Esophagus muscularis mucosa (tissue), 4 donors: ENCODE measurements around the gene FGD1. TPM values are rescaled to one million over a fixed set of nuclear protein-coding genes. Genes with fewer than 3 reads are reported as not detected.
"Not testable (repeated sequence)": the region's sequence is repeated elsewhere in the genome, so short reads cannot be mapped to it uniquely, and the experiment has no call there.

ENCODE experiments used
- DNase-seq: peaks from one replicate; pipeline ENCODE4 v3.0.0-alpha.2; 2017; ENCODE audit errors: extremely low spot score
- H3K27ac ChIP-seq, 4 donors: fragments of 200-600 bp; sonication (generic); replicated peaks in 1 of 4; 1 replicate in 3 of 4; 2 replicates in 1 of 4; pipeline ENCODE4 v1.5.1; 2016 to 2019; ENCODE audit warnings: mild to moderate bottlenecking in 1 of 4
- H3K27me3 ChIP-seq, 4 donors: fragments of 200-600 bp; sonication (generic); one replicate each; pipeline versions ENCODE4 v1.5.1 to v1.6.0; 2016 to 2019
- H3K36me3 ChIP-seq, 4 donors: fragments of 200-600 bp; sonication (generic); one replicate each; pipeline ENCODE4 v1.5.1; 2016 to 2019
- H3K4me1 ChIP-seq, 4 donors: fragments of 200-600 bp; sonication (generic); one replicate each; pipeline ENCODE4 v1.5.1; 2016 to 2019
- H3K4me3 ChIP-seq, 4 donors: fragments of 200-600 bp; sonication (generic); 1 replicate in 2 of 4; 2 replicates in 2 of 4; pipeline ENCODE4 v1.5.1; 2016 to 2019; ENCODE audit warnings: mild to moderate bottlenecking in 4 of 4, moderate library complexity in 1 of 4
- H3K9me3 ChIP-seq, 4 donors: fragments of 200-600 bp; sonication (generic); 1 replicate in 3 of 4; 2 replicates in 1 of 4; pipeline ENCODE4 v1.5.1; 2016 to 2019
- EP300 ChIP-seq: sonication (generic); formaldehyde crosslinking; IDR thresholded peaks from one replicate; pipeline ENCODE4 v1.6.1; 2017; ENCODE audit warnings: antibody characterized with exemption
- POLR2A ChIP-seq: fragments of 450-650 bp; IDR thresholded peaks from one replicate; pipeline ENCODE4 v1.6.1; 2017; ENCODE audit warnings: antibody characterized with exemption, moderate library complexity, mild to moderate bottlenecking, low read depth
- POLR2AphosphoS5 ChIP-seq, 2 donors: sonication (generic); formaldehyde crosslinking; IDR thresholded peaks; one replicate each; pipeline ENCODE4 v1.6.1; 2017; ENCODE audit warnings: antibody characterized with exemption in 2 of 2
- WGBS: methylation state at CpG from one replicate; pipeline ENCODE4 v1.1.5; 2018; 5-methylcytosine and 5-hydroxymethylcytosine counted together
- intact Hi-C: fragments of 100-400 bp; cut with DNase I; formaldehyde crosslinking; loops from one replicate; pipeline ENCODE4 v1.15.1; 2023
- total RNA-seq, 4 donors: library from RNA; depleted of rRNA; stranded (reverse); fragments of >200 nt; gene quantifications; one replicate each; pipeline versions ENCODE4 v1.1.0 to v1.2.1, GENCODE V29; 2016
- TF ChIP-seq, protein P1 (sequence below), 3 experiments: fragments of 200-600 bp in 2 of 3; fragments of 450-650 bp in 1 of 3; sonication (generic) in 2 of 3; IDR thresholded peaks; one replicate each; pipeline ENCODE4 v1.5.1; 2017 to 2019; ENCODE audit warnings: antibody characterized with exemption in 3 of 3, mild to moderate bottlenecking in 2 of 3, moderate library complexity in 1 of 3

Gene FGD1
- total RNA-seq, 4 donors from 2014 or later, result 3.7 to 11.4 (median 6.3) TPM

DNA sequence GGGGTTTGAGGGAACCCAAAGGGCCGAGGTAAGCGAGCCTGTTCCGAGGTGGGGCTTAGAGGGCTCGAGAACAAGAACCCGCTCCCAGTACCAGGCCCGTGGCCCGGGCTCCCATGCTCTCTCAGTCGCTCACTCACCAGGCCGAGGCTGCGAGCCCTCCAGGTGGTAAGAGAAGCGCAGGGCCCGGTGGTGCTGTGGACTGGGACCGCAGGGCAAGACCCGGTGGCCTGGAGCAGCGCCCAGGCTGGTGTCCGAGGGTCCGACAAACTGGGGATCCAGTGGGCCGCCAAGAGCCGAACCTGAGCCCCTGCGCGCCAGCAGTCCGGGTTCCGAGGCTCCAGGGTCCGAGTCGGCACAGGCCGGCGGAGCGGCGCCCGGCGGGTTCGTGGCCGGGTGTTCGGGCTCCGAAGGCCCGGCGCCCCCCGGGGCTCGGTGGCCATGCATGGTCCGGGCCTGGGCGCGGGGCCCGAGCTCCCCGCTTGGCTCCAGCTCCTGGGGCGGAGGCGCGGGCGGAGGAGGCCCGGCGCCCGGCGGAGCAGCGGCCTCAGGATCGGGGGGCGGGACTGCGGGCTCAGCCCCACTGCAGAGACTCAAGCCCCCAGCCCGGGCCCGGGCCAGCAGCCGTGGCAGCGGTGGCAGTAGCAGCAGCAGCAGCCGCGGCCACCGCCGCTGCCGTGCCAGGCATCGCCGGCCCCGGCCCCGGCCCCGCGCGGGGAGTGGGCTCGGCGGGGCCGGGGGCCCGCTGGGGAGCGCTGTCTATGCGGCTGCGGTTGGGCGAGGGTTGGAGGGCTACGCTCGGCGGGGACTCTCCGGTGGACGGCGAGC is 833 bp downstream of the FGD1 start:
- Histone ChIP-seq H3K27me3 (no peaks in the 10 kb centered on the region), H3K27ac (peak overlapping the region; percentile 78 to 84 (median 80)), H3K9me3 (no peaks in the 10 kb centered on the region), H3K4me1 (peaks cover 2 to 35% (median 30%) of the 10 kb centered on the region in 4 donors), H3K4me3 (peak overlapping the region; percentile 65 to 74 (median 68)), H3K36me3 (no peaks in the 10 kb centered on the region)
- WGBS, result 41% methylated on average over 50 of the region's 86 CpGs
- intact Hi-C loops, result no loop called here
- no peak for DNase-seq
- TF ChIP-seq, protein P1, sequence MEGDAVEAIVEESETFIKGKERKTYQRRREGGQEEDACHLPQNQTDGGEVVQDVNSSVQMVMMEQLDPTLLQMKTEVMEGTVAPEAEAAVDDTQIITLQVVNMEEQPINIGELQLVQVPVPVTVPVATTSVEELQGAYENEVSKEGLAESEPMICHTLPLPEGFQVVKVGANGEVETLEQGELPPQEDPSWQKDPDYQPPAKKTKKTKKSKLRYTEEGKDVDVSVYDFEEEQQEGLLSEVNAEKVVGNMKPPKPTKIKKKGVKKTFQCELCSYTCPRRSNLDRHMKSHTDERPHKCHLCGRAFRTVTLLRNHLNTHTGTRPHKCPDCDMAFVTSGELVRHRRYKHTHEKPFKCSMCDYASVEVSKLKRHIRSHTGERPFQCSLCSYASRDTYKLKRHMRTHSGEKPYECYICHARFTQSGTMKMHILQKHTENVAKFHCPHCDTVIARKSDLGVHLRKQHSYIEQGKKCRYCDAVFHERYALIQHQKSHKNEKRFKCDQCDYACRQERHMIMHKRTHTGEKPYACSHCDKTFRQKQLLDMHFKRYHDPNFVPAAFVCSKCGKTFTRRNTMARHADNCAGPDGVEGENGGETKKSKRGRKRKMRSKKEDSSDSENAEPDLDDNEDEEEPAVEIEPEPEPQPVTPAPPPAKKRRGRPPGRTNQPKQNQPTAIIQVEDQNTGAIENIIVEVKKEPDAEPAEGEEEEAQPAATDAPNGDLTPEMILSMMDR (IDR thresholded peaks at IDR 0.05), result no peak
- no peak for TF ChIP-seq POLR2AphosphoS5 (IDR thresholded peaks at IDR 0.05)
- TF ChIP-seq POLR2A, result no peak
- no peak for TF ChIP-seq EP300

DNA sequence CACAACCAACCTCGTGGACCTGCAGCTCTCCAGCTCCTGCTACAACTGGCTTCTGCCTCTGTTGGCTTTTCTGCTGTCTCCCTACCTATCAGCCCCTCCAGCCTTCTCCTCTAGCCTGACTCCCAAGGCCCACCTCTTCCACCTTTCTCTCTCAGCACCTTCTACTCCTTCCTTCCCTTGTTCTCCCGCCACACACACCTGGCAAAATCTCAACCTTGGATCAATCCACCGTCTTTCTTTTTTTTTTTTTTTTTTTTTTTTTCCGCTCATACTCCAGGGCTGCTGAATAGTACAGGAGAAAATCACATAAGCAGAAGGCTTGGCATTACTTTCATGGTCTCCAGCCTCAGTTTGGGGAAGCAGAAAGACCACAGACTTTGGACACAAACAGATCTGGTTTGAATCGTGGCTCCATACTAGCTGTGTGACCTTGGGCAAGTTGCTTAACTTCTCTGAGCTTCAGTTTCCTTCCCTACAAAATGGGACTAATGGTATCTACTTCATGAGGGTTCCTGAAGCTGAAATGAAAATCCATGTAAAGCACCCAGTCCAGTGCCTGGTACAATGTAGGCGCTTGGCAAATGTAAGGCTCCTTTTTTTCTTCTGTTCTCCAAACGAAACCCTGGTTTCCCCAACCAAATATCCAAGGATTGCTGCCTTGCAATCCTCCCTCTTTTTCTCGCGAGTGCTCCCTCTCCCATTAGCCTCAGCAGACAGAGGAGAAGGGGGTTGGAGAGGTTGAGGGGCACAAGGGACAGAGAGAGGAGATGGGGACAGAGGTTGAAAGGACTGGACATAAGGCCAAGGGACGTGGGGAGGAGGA is 1.7 kb downstream of the FGD1 start:
- H3K4me1 ChIP-seq, result peaks cover 2 to 35% (median 30%) of the 10 kb centered on the region in 4 donors
- peak overlapping the region; percentile 78 to 84 (median 80) for H3K27ac ChIP-seq
- no peak for TF ChIP-seq EP300
- TF ChIP-seq POLR2A, result no peak
- TF ChIP-seq, protein P1 (IDR thresholded peaks at IDR 0.05), result no peak
- TF ChIP-seq POLR2AphosphoS5 (IDR thresholded peaks at IDR 0.05), result no peak
- intact Hi-C loops, result no loop called here
- no peaks in the 10 kb centered on the region for H3K27me3 ChIP-seq
- DNase-seq, result no peak
- peak overlapping the region; percentile 65 to 74 (median 68) for H3K4me3 ChIP-seq
- no peaks in the 10 kb centered on the region for H3K36me3 ChIP-seq
- 54% methylated on average over 10 of the region's 10 CpGs for WGBS
- no peaks in the 10 kb centered on the region for H3K9me3 ChIP-seq

DNA sequence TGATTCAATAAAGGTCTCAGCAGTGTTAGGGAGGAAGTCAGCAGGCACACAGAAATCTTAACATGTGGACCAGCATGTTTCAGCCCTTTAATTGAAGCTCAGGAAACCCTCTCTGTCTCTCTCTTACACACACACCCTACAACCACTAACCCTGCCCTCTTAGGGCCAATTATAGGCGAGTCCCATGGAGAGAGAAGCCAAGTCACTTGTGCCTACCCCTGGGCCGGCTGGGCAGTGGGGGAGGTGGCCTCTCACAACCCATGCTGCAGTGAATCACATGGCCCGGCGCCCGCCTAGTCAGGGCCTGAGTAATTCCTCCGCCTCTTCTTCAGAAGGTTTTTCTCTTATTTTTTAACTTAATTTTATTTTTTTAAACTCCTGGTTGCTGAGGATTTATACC is 3.7 kb downstream of the FGD1 start:
- no peak for DNase-seq
- no peaks in the 10 kb centered on the region for H3K9me3 ChIP-seq
- peak overlapping the region in 1 of 4 donors; percentile 33 for H3K27ac ChIP-seq
- intact Hi-C loops, result no loop called here
- no peaks in the 10 kb centered on the region for H3K36me3 ChIP-seq
- no peaks in the 10 kb centered on the region for H3K27me3 ChIP-seq
- H3K4me3 ChIP-seq, result no peak overlapping the region
- TF ChIP-seq, protein P1 (IDR thresholded peaks at IDR 0.05), result no peak
- TF ChIP-seq EP300 (no peak), POLR2A (no peak), POLR2AphosphoS5 (IDR thresholded peaks at IDR 0.05) (no peak)
- peaks cover 2 to 35% (median 30%) of the 10 kb centered on the region in 4 donors for H3K4me1 ChIP-seq
- 47% methylated on average over 6 of the region's 6 CpGs for WGBS

DNA sequence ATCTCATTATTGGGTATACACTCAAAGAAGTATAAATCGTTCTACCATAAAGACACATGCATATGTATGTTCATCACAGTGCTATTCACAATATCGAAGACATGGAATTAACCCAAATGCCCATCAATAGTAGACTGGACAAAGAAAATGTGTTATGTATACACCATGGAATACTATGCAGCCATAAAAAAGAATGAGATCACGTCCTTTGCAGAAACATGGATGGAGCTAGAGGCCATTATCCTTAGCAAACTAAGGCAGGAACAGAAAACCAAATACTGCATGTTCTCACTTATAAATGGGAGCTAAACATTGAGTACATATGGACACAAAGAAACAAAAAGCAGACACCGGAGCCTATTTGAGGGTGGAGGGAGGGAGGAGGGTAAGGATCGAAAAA is 6.2 kb downstream of the FGD1 start:
- H3K9me3 ChIP-seq, DNase-seq, H3K4me3 ChIP-seq, H3K27ac ChIP-seq, H3K36me3 ChIP-seq, intact Hi-C loops, H3K27me3 ChIP-seq: not testable (repeated sequence)
- H3K4me1 ChIP-seq, result peaks cover 6 to 33% (median 29%) of the 10 kb centered on the region in 4 donors
- 89% methylated on average over 5 of the region's 5 CpGs for WGBS

DNA sequence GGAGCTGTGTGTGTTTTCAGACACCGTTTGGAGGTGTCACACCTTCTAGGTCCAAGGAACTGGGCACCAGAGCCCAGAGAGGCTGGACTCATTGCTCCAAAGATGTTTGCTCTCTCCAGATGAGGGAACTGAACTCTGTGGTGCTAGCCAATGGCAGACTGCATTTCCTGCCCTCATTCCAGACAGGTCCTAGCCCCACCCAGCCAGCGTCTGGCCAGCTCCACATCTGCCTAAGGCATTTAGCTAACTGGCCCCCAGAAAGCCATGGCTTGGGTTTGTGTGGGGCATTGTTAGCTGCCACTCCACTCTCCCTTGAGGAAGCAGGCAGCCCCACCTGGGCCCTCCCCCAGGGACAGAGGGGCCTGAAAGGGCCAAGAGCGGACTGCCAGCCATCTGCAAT is 11.4 kb downstream of the FGD1 start:
- Histone ChIP-seq H3K27ac (peak overlapping the region in 2 of 4 donors; percentile 11 to 61), H3K4me1 (peaks cover 24 to 36% (median 30%) of the 10 kb centered on the region in 4 donors), H3K27me3 (no peaks in the 10 kb centered on the region), H3K4me3 (no peak overlapping the region), H3K36me3 (no peaks in the 10 kb centered on the region), H3K9me3 (no peaks in the 10 kb centered on the region)
- DNase-seq, result no peak
- WGBS, result 55% methylated on average over 2 of the region's 3 CpGs
- TF ChIP-seq, protein P1 (IDR thresholded peaks at IDR 0.05), result no peak
- TF ChIP-seq POLR2AphosphoS5 (IDR thresholded peaks at IDR 0.05) (no peak), EP300 (no peak), POLR2A (no peak)
- intact Hi-C loops, result no loop called here
